HFFc6 (cell line): Measurements from ENCODE around the gene DYNC1I1. TPM values are rescaled to one million over a fixed set of nuclear protein-coding genes. Genes with fewer than 3 reads are reported as not detected.

ENCODE experiments used
- DNase-seq: peaks from one replicate; pipeline ENCODE4 v3.0.0-alpha.2; 2018
- H3K27ac Mint-ChIP-seq: 2 replicates; pipeline ENCODE4 v1.8.0; 2020; ENCODE audit warnings: mild to moderate bottlenecking, mixed read lengths
- H3K27me3 Mint-ChIP-seq: 2 replicates; pipeline ENCODE4 v1.8.0; 2021; ENCODE audit warnings: mild to moderate bottlenecking, moderate library complexity, mixed read lengths; ENCODE audit not compliant: insufficient read depth
- H3K36me3 Mint-ChIP-seq: 2 replicates; pipeline ENCODE4 v1.8.0; 2021; ENCODE audit warnings: low read depth, mixed read lengths
- H3K4me1 Mint-ChIP-seq: 2 replicates; pipeline ENCODE4 v1.8.0; 2020; ENCODE audit warnings: low read depth, mixed read lengths
- H3K4me3 Mint-ChIP-seq: 2 replicates; pipeline ENCODE4 v1.8.0; 2020; ENCODE audit warnings: mild to moderate bottlenecking, moderate library complexity, mixed read lengths
- H3K9me3 Mint-ChIP-seq: 2 replicates; pipeline ENCODE4 v1.8.0; 2020; ENCODE audit warnings: mild to moderate bottlenecking, mixed read lengths
- CTCF ChIP-seq: fragments of 200-600 bp; sonication (generic); IDR thresholded peaks from 2 replicates; pipeline ENCODE4 v1.5.0; 2021; ENCODE audit warnings: antibody characterized with exemption, mild to moderate bottlenecking
- total RNA-seq, 6 experiments: library from RNA; stranded (reverse); fragmentation: NEBNext Ultra II Directional; extraction: Animal tissue kit (Norgen Biotek cat#: 25700); gene quantifications; 2 replicates in 1 of 6; 3 replicates in 5 of 6; pipeline ENCODE4 v1.2.3, GENCODE V29; 2021

The DYNC1I1 gene
- total RNA-seq, 6 experiments from 2014 or later, result 0.08 to 0.34 (median 0.14) TPM; not detected in 1

DNA sequence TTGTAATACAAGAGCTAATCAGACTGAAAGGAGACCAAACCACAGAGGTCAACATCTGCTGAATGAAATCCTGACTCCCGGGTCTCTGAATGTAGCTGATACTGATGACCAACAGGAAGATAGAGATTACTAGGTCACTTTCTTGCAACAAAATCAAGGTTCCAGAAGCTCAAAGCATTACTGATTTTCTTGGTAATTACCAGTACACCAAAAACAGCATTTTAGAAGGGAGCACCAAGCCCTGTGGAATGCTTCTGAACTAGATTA, 371.8 kb downstream of the DYNC1I1 start:
- Mint-ChIP-seq H3K27me3 (no peaks in the 10 kb centered on the region), H3K4me3 (no peak overlapping the region), H3K27ac (no peak overlapping the region), H3K9me3 (no peaks in the 10 kb centered on the region), H3K36me3 (peaks cover 5% of the 10 kb centered on the region), H3K4me1 (no peaks in the 10 kb centered on the region)
- no peak for DNase-seq
- TF ChIP-seq CTCF, result no peak

Other genes with a start within 250 kb of the DYNC1I1 start
- not detected for gene PDK4, start 176.0 kb upstream of the DYNC1I1 start, total RNA-seq